Measurements from ENCODE around the gene NMS.

DNA sequence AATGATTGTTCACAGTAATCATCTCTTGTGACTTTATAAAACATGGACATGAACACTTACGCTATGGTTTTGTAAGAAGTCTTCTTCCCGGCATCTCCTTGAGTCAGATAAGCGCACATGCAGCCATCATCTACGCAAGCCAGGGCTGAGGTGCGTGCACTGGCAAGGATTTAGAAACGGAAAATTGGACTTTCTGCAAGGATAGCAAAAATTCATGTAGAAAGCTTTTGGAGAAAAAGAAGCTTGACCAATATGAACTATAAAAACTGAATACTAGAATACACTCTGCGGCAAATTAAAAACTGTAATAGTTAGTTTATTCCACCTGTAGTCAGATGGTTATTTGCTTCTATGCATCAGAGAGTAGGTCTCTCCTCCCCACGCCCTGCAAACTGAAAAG lies 6.3 kb downstream of the NMS start:
- TF ChIP-seq, protein P1, sequence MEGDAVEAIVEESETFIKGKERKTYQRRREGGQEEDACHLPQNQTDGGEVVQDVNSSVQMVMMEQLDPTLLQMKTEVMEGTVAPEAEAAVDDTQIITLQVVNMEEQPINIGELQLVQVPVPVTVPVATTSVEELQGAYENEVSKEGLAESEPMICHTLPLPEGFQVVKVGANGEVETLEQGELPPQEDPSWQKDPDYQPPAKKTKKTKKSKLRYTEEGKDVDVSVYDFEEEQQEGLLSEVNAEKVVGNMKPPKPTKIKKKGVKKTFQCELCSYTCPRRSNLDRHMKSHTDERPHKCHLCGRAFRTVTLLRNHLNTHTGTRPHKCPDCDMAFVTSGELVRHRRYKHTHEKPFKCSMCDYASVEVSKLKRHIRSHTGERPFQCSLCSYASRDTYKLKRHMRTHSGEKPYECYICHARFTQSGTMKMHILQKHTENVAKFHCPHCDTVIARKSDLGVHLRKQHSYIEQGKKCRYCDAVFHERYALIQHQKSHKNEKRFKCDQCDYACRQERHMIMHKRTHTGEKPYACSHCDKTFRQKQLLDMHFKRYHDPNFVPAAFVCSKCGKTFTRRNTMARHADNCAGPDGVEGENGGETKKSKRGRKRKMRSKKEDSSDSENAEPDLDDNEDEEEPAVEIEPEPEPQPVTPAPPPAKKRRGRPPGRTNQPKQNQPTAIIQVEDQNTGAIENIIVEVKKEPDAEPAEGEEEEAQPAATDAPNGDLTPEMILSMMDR (conservative IDR thresholded peaks at IDR 0.05 in 1 of 2, IDR thresholded peaks at IDR 0.05 in 1 of 2; ENCODE audit: low read depth in 1 of 2, low read length in 2 of 2), result no peak
- no peak for TF ChIP-seq EZH2 (IDR thresholded peaks at IDR 0.05; ENCODE audit: low read length, missing control alignments)
